SK-N-SH (cell line): Measurements from ENCODE around the gene THSD8.

Experiments
- CTCF ChIP-seq: fragments of 200-600 bp; sonication (generic); IDR thresholded peaks from 2 replicates; pipeline ENCODE4 v1.6.1; 2017; ENCODE audit warnings: antibody characterized with exemption, mild to moderate bottlenecking, moderate library complexity
- EP300 ChIP-seq, 2 experiments: IDR thresholded peaks; 2 replicates each; pipeline versions ENCODE4 v1.4.0 to v1.6.1; 2012; ENCODE audit warnings: borderline replicate concordance in 1 of 2, low read depth in 1 of 2, low read length in 1 of 2
- EZH2phosphoT487 ChIP-seq: fragments of 200-600 bp; sonication (generic); IDR thresholded peaks from 2 replicates; pipeline ENCODE4 v1.6.1; 2017; ENCODE audit warnings: low read depth, mixed run types, mild to moderate bottlenecking, antibody characterized with exemption, moderate library complexity, borderline replicate concordance
- FOXM1 ChIP-seq: IDR thresholded peaks from 2 replicates; pipeline ENCODE4 v1.4.0; 2012; ENCODE audit warnings: low read depth, mild to moderate bottlenecking
- NFIC ChIP-seq: IDR thresholded peaks from 2 replicates; pipeline ENCODE4 v1.4.0; 2012; ENCODE audit warnings: borderline replicate concordance
- RAD21 ChIP-seq: IDR thresholded peaks from 2 replicates; pipeline ENCODE4 v1.6.1; 2012; ENCODE audit warnings: mild to moderate bottlenecking, low read length
- TAF1 ChIP-seq: IDR thresholded peaks from 2 replicates; pipeline ENCODE4 v1.6.1; 2012; ENCODE audit warnings: low read depth, mild to moderate bottlenecking, low read length, moderate library complexity, borderline replicate concordance
- TEAD4 ChIP-seq: IDR thresholded peaks from 2 replicates; pipeline ENCODE4 v1.4.0; 2012; ENCODE audit warnings: mild to moderate bottlenecking, borderline replicate concordance; ENCODE audit not compliant: insufficient read depth

- TF ChIP-seq CTCF = no peak
- TF ChIP-seq RAD21 = no peak
- no peak for TF ChIP-seq EZH2phosphoT487
- no peak for TF ChIP-seq FOXM1
- no peak for TF ChIP-seq NFIC
- no peak for TF ChIP-seq TAF1
- TF ChIP-seq EP300 (IDR thresholded peaks at IDR 0.05; ENCODE audit: borderline replicate concordance in 1 of 2, low read depth in 1 of 2, low read length in 1 of 2) = no peak
- no peak for TF ChIP-seq TEAD4
These were observed 6.9 kb upstream of the THSD8 start for GRCh38 chr19:12794971-12795381.
